GM19455 (cell line): ENCODE measurements around the gene BOLA1.
A peak's percentile ranks its signal among the peaks of the same experiment; 100 is the strongest.
"Not testable (repeated sequence)": the region's sequence is repeated elsewhere in the genome, so short reads cannot be mapped to it uniquely, and the experiment has no call there.

Experiments
- ATAC-seq: cut with Tn5 transposase; IDR thresholded peaks from one replicate; pipeline ENCODE4 v1.9.1; 2021; ENCODE audit not compliant: unreplicated experiment

The BOLA1 gene

GRCh38 chr1:149899460-149900284, at the start of gene BOLA1:
Gene BOLA1, plus strand, starts transcription at chr1:149899568. Its CDS starts 492 bp downstream, at chr1:149900060.
- ATAC-seq: no peak

- no peak for ATAC-seq
Observed at GRCh38 chr1:149849947-149850360, 49.4 kb upstream of the BOLA1 start.

GRCh38 chr1:149850732-149851345, 48.5 kb upstream of the BOLA1 start:
- peak; percentile 52 for ATAC-seq

- peak; percentile 25 for ATAC-seq
Observed at GRCh38 chr1:149851585-149852213, 47.7 kb upstream of the BOLA1 start.

- peak; percentile 24 for ATAC-seq
Observed at GRCh38 chr1:149852263-149852662, 47.1 kb upstream of the BOLA1 start.

- ATAC-seq: peak; percentile 7
Observed at GRCh38 chr1:149860271-149860670, 39.1 kb upstream of the BOLA1 start.

- peak; percentile 60 for ATAC-seq
Observed at GRCh38 chr1:149860684-149861496, 38.5 kb upstream of the BOLA1 start.

GRCh38 chr1:149861497-149862054, 37.8 kb upstream of the BOLA1 start:
- peak; percentile 15 for ATAC-seq

- not testable (repeated sequence) for ATAC-seq
Observed at GRCh38 chr1:149866887-149867286, 32.5 kb upstream of the BOLA1 start.

- ATAC-seq: not testable (repeated sequence)
Observed at GRCh38 chr1:149873060-149873459, 26.3 kb upstream of the BOLA1 start.

GRCh38 chr1:149877211-149877946, 22.0 kb upstream of the BOLA1 start:
- ATAC-seq: no peak

GRCh38 chr1:149879556-149879955, 19.8 kb upstream of the BOLA1 start:
- no peak for ATAC-seq

- ATAC-seq: no peak
Observed at GRCh38 chr1:149881876-149882275, 17.5 kb upstream of the BOLA1 start.

- ATAC-seq: no peak
Observed at GRCh38 chr1:149883598-149884247, 15.6 kb upstream of the BOLA1 start.

GRCh38 chr1:149884433-149885338, 14.7 kb upstream of the BOLA1 start:
- no peak for ATAC-seq

- ATAC-seq: no peak
Observed at GRCh38 chr1:149885339-149886120, 13.8 kb upstream of the BOLA1 start.

GRCh38 chr1:149886121-149886395, 13.3 kb upstream of the BOLA1 start:
- ATAC-seq: not testable (repeated sequence)
